OCI-M2 (cell line): ENCODE data around the gene CFAP221.

Source experiments
- DNase-seq: peaks from one replicate; lab custom pipeline; 2025; ENCODE audit not compliant: unreplicated experiment; lab: John Stamatoyannopoulos, UW

Gene CFAP221

DNA sequence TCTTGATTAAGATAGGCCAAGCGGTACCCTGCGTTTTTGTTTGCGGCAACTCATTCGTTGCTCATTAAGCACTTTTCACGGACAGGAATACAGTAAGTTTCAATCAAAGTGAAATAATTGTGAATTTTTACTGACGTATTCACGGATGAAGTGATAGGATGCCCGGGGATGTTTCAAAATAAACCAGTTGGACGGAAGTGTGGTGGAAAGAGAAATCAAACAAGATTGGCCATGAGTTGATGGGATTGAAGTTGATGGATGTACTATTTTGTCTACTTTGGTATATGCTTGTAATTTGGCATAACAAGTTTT, 135.2 kb downstream of the CFAP221 start:
- DNase-seq: no peak

DNA sequence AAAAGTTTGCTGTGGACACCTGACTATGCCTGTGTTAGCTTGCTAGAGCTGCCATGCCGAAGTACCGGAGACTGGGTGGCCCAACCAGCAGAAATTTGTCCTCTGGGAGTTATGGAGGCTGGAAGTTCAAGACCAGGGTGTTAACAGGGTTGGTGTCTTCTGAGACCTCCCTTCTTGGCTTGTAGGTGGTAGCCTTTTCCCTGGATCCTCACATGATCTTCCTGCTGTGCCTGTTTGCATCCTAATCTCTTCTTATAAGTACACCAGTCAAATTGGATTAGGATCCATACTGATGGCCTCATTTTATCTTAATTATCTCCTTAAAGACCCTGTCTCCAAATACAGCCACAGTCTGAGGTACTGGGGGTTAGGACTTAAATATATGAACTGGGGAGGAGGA, 135.6 kb downstream of the CFAP221 start:
- no peak for DNase-seq

DNA sequence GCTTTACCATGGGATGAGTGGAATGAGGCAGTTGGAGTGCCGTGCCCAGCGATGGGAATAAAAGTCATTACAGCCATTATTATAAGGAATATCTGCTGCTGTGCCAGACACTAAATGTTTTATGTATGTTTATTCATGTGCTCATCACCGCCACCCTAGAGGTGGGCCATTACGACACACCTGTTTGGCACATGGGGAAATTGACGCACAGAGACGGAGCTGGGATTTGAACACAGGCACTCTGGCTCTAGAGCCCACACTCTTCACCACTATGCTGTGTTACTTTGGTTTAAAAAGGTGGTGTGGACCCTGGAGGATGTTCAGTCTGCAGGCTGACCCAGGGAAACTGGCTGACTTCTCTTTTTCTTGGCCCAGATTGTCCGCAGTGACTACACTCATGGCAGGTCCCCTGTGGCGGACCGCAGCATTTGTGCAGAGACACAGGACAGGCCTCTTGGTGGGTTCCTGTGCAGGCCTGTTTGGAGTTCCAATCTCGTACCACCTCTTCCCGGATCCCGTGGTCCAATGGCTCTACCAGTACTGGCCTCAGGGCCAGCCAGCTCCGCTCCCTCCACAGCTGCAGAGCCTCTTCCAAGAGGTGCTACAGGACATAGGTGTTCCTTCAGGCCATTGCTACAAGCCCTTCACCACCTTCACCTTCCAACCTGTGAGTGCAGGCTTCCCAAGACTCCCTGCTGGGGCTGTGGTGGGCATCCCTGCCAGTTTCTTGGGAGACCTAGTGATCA, 136.4 kb downstream of the CFAP221 start:
- no peak for DNase-seq

DNA sequence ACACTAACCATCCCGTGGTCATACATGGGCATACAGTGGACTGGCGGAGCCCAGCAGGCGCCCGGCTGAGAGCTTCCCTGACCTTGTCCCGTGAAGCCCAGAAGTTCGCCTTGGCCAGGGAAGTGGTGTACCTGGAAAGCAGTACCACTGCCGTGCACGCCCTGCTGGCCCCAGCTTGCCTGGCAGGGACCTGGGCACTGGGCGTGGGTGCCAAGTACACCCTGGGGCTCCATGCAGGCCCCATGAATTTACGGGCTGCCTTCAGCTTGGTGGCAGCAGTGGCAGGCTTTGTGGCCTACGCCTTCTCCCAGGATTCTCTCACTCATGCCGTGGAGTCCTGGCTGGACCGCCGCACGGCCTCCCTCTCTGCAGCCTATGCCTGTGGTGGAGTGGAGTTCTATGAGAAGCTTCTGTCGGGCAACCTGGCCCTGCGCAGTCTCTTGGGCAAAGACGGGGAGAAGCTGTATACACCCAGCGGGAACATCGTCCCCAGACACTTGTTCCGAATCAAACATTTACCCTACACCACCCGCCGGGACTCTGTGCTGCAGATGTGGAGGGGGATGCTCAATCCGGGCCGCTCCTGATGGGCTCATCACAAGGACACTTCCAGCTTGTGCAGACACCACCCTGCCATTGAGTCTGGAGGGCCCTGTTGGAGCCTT, 137.1 kb downstream of the CFAP221 start:
- no peak for DNase-seq

DNA sequence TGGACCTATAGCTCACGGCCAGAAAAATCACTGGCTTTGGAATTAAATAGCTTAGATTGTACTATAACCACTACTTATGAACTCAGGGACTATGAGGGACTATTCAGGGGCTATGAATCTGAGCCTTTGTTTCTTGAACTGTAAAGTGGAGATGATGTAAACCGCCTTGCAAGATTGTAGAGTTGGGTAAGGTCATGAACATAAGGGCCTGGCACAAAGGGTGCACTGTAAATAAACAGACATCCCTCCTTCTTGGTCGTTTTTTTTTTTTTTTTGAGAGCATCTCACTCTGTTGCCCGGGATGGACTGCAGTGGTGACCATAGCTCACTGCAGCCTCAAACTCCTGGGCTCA, 137.6 kb downstream of the CFAP221 start:
- no peak for DNase-seq

DNA sequence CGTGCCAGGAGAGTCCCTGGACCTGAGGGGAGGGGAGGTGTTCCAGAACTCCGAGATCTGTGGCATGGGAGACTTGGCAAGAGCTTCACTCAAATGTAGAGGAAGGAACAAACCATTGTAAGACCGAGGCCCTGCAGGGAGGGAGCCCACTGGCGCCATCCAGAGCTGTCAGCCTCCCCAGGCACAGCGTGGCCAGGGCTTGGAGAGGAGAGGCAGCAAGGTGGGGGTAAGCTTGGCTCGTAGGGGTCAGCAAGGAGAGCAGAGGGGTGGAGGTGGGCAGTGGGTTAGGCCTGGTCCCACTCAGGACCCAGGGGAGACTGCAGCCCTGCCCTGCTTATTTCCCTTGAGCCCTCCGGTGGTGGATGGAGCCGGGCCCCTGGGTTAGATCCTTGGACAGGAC, 138.3 kb downstream of the CFAP221 start:
- no peak for DNase-seq

DNA sequence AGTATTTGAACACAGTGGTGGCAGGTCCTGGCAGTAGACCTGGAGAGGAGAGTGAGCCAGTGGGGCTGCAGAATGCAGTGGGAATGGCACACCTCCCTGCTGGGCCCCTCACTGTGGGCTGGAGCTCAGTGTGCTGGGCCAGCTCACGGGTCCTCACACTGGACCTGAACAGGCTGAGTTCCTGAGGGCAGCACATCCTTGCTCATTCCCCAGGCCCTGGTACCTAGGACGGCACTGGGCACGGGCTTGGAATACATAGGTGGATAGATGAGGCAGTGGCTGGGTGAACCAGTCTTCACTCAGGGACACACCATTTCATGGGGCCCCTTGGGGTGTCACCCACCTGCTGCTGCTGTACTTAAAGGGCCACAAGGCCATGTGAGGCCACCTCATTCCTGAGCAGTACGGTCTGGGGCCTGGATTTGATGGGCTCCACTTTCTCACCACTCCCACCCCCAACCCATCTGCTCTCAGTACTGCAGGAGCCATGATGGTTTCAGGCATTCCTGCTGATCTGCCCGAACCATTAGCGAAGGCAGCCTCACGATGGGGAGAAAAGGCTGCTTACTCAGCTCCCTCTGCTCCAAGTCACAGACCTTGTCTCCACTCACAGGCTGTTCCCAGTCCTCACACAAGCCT, 138.9 kb downstream of the CFAP221 start:
- DNase-seq: no peak

DNA sequence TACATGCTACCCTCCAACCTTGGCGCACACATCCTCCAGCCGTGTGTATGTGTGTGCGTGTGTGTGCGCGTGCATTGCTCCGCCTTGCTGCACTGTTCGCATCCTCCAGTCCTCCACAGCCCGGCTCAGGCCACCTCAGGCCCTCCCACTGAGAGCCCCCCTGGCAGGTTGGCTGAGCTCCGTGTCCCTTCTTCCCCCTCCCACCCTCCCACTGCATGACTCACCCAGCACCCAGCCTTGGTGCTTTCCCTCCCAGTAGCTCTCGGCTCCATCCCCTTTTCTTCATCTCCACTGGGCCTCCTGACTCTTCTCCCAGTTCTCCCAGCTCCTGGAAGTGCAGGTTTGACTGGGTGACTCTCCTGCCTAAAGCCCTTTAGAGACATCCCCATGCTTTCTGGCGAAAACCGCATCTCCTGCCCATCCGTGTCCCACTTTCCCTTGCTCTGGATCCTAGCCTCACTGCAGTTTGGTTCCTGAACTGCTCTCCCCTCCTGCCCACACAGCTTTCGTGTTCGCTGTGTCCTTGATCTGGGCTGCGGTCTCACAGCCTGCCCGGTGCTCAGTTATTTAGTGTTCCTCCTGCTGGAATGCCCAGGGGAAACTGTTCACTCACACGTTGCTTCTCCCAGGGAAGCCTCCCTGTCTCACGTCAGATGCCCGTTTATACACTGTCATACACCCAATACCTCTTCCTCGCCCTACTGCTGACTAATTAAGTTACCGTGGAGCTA, 139.6 kb downstream of the CFAP221 start:
- no peak for DNase-seq

DNA sequence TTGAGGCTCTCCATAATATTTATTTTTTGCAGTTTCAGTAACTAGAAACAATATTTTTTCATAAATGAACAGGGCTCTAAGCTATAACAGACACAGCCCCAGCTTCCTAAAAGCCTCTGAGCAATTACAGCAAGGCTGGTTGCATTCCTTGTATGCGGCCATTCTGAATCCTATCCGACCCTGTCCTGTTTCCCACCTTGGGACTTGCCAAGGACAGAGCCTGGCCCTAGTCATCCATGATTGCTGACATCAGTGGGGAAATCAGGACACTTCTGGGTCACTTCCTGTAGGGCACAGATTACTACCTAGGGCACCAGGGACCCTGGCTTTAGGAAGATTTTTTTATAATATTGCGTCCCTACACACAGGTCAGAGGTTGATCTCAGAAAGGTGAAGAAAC, 140.3 kb downstream of the CFAP221 start:
- DNase-seq: no peak

DNA sequence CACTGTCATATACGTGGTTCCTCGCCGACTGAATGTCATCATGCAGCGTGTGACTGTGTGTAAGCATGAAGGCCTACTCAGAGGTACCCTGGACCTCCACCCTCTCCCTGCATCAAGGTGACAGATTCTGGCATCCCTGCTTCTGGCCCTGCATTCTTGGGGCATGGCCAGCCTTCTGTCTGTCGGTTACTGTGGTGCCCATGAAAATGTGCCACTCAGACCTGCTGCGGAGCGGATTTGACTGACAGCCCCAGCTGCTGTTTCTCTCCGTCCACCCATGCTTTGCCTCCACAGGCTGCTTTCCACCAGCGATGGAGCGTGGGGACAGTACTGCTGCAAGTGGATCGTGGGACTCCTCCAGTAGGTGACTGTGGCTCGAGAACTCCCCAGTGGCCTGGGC, 144.4 kb downstream of the CFAP221 start:
- no peak for DNase-seq

DNA sequence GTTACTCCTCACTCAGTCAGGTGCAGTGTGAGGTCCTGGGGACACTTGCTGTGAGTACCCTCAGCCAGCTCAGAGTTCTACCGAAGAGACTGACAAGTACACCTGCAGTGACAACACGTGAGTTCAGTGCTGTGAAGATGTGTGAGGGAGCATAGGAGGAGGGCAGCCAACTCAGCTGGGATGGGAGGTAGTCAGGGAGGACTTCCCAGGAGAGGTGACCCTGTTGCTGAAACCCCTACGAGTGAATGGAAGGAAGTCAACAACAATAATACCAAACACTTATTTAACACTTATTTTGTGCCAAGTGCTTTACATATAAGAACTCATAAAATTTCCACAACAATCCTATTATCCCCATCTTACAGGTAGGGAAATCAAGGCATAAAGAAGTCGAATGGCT, 145.0 kb downstream of the CFAP221 start:
- DNase-seq: no peak

DNA sequence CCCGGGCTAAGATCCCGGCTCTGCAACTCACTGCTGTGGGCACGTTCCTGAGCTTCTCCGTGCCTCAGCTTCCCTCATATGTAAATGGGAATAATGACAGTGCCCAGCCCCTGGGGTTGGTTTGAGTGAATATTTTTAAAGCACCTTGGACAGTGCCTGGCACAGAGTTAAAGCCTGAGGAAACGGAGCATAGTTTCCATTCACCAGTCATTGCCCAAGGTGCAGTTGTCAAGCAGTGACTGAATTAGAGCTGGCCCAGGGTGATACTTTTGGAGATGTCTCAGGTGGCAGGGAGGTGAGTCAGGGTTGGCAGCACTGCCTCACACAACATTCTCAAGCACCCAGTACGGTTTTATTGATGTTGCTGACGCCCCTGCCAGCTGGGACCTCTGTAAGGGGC, 146.9 kb downstream of the CFAP221 start:
- DNase-seq: no peak

DNA sequence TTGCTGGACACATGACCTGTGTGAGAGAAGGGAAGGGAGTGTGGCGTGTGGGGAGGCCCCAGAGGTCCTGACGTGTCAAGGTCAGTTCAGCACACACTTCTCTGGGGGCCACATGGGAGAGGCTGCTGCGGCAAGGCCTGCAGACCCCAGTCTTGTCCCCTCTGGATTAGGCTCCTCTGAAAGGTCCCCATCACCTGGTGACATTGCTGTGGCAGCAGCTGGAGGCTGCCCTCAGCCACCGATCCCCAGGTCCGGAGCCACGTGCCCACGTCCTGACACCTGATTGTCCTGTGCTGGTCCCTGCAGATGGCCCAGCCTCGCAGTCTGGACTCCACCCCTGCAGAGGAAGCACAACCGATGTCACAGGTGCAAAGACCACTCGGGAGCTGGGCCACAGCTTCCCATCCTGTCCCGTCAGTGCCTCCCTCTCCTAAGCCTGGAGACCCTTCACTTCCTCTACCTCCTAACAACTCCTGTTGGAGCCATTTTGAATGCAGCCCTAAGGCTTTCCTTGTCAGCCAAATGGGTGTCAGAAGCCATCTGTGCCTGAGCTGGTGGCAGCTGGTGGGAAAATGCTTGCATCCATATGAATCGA, 147.5 kb downstream of the CFAP221 start:
- DNase-seq: no peak

DNA sequence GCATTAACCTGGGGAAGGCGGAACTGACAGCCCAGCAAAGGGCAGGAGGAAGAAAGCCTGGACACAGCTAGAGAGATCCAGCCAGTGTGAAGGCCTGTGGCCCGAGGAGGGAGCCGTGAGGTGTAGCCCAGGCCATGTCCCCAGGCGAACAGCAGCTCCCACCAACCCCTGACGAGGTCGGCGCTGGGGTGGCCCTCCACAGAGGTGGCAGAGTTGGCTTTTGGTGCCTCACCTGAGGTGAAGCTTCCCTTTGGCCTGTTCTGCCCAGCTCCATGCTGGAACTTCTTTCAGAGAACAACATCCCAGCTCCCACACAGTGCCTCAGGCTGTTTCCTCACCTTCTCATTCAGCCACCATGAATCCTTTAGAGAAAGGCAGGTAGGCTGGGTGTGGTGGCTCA, 148.1 kb downstream of the CFAP221 start:
- DNase-seq: no peak

DNA sequence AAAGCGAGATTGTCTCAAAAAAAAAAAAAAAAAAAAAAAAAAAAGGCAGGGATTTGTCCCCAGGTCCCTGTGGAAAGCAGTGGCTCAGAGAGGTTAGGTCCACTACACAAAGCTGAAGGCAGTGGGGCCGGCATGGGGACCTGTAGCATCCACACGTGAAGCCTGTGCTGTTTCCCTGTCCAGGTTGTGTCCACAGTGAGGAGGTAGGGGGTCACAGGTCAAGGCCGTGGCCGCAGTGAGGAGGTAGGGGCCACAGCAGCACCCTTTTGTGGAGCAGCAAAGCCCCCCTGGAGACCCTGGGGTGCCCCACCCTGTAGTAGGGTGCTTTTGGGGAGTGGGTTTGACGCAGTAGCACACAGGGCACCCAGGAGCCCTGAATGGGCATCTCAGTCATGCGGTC, 148.7 kb downstream of the CFAP221 start:
- DNase-seq: no peak

DNA sequence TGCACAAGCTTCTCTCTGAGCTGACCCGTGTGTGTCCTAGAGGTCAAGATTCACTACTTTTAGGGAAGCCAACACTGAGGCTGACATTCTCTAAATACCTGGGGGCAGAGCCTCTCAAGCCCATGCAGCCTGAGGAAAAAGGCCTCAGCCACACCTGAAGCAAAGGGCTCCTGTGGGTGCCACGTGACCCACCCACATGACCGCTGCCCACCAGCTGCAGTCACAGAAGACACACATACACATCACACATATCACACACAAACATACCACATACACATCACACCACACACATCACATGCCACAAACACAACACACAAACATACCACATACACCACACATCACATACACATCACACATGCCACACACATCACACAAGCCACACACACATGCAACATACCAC, 149.3 kb downstream of the CFAP221 start:
- DNase-seq: no peak

DNA sequence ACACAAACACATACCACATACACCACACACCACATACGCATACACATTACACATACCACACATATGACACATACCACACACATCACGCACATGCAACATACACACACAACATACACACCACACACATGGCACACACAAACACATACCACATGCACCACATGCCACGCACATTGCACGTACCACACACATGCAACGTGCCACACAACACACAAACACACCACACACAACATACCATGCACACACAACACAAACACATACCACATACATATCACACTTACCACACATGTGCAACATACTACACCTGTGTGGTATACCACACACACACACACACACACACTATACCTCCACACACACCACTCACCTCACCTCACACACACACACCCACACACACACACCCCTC, 149.7 kb downstream of the CFAP221 start:
- DNase-seq: no peak

DNA sequence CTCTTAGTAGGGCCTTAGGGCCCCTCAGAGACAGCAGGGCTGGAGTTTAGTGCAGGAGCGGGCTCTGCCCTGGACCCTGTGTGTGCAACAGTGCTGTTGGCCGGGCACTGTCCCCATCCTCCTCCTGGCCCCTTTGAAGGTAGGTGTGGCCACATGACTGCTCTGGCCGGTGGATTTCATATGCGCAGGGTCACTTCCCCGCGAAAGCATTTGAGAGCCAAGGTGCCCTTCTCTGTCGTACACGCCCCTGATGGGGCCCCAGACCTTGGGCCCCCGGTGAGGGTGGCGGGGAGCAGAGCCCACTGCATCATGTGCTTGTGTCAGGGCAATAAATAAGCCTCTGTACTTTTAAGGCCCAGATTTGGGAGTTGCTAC, 150.2 kb downstream of the CFAP221 start:
- DNase-seq: no peak

DNA sequence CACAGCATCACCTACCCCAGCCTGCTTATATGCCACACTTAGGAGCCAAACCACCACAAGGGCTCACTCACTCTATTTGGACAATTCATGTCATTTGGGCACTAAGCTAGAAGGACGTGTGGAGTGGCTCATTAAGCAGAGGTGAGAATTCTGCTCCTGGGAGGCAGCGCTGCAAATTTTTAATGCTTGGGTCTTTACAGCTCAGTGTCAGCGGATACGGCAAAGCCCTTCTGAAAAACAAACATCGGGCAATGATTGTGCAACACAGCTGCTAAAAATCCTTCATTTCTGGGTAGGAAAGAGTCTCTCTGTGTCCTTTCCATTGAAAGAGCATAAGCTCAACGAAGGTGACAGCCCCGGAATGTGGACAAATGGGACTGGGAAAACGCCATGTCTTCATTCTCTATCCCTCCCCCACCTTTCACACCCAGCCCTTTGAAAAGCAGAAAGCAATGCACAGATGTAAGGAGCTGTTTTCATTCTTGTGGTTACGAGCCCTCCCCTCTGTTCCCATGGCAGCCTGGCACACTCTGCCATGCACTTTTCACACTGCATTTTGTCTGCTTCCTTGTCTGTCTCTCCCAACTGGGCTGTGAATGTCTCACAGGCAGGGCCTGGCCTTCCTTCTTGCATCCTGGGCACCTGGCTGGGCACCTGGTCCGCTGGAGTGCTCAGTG, 150.7 kb downstream of the CFAP221 start:
- DNase-seq: no peak

DNA sequence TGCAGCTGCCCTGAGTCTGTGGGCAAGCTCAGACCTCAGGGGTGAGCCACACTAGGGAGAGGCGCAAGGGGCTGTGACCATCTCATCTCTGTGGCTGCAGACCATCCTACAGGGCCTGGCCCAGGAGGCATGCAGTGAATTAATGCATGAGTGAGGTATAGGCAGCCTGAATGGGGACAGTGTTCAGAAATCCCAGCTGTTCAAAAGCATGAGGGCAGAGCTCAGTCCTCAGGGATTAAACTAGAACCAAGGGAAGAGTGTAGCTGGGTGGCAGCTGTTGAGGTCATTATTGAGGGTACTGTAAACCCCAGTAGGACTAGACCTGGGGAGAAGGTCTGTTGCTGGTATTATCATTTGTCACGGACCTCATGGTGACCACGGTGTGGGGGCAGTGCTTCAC, 151.8 kb downstream of the CFAP221 start:
- DNase-seq: no peak

DNA sequence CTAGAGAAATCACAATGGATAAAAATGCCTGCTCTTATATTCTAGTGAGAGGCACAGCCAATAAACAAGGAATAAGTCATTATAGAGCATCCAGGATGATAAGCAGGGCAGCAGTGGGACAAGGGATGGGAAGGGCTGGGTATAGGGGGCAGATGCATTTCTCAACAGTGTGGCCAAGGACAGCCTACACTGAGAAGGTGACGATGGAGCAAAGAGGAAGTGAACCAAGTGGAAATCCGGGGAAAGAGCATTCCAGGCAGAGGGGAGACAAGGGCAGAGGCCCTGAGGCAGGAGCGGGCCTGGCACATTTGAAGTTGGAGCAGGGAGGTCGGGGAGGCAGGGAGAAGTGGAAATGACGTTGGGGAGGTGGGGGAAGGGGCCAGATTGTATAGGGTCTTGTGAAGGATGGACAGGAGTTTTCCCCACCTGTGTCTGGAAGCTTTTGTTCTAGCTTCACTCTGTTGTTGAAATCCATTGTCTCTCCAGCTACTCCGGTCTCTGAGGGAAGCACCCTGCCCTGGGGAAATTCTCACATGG, 152.3 kb downstream of the CFAP221 start:
- DNase-seq: no peak
